Neuronal stem cell (in vitro differentiated cells): ENCODE results near the gene NCL.

ENCODE experiments used
- DNase-seq: peaks from one replicate; pipeline ENCODE4 v3.0.0-alpha.2; 2013; ENCODE audit warnings: low spot score
- H2AFZ ChIP-seq: one replicate; pipeline ENCODE4 v1.6.1; 2013; ENCODE audit warnings: mild to moderate bottlenecking, low read length, inconsistent platforms
- H2AK5ac ChIP-seq: 2 replicates; pipeline ENCODE4 v1.6.1; 2013; ENCODE audit warnings: low read depth, mild to moderate bottlenecking, inconsistent platforms, low read length, moderate library complexity, mixed read lengths
- H2BK120ac ChIP-seq: 2 replicates; pipeline ENCODE4 v1.6.1; 2013; ENCODE audit warnings: low read depth, mild to moderate bottlenecking, inconsistent platforms, low read length, moderate library complexity, mixed read lengths
- H2BK12ac ChIP-seq: one replicate; pipeline ENCODE4 v1.6.1; 2013; ENCODE audit warnings: low read length, inconsistent platforms
- H2BK15ac ChIP-seq: 2 replicates; pipeline ENCODE4 v1.6.1; 2013; ENCODE audit warnings: mild to moderate bottlenecking, low read length, inconsistent platforms, mixed read lengths
- H2BK5ac ChIP-seq: one replicate; pipeline ENCODE4 v1.6.1; 2013; ENCODE audit warnings: inconsistent platforms, mild to moderate bottlenecking, low read length, moderate library complexity
- H3K14ac ChIP-seq: one replicate; pipeline ENCODE4 v1.6.1; 2013; ENCODE audit warnings: low read length, inconsistent platforms
- H3K18ac ChIP-seq: 2 replicates; pipeline ENCODE4 v1.6.1; 2013; ENCODE audit warnings: low read length, inconsistent platforms
- H3K23ac ChIP-seq: 2 replicates; pipeline ENCODE4 v1.6.1; 2013; ENCODE audit warnings: low read depth, mild to moderate bottlenecking, mixed read lengths, low read length, inconsistent platforms; ENCODE audit not compliant: poor library complexity
- H3K27ac ChIP-seq: replicated peaks from 3 replicates; pipeline ENCODE4 v1.5.1; 2013; ENCODE audit warnings: low read length, inconsistent platforms
- H3K27me3 ChIP-seq, 3 experiments: 2 replicates each; pipeline ENCODE4 v1.6.1; 2013; ENCODE audit warnings: low read length in 3 of 3, mild to moderate bottlenecking in 2 of 3, inconsistent platforms in 1 of 3, low read depth in 1 of 3, mixed read lengths in 1 of 3, moderate library complexity in 1 of 3; ENCODE audit not compliant: control insufficient read depth in 3 of 3, insufficient read depth in 3 of 3
- H3K36me3 ChIP-seq, 2 donors: replicated peaks in 1 of 2; 2 replicates each; pipeline ENCODE4 v1.6.1; 2013; ENCODE audit warnings: low read length in 2 of 2; ENCODE audit not compliant: control insufficient read depth in 2 of 2, insufficient read depth in 2 of 2
- H3K4ac ChIP-seq: 2 replicates; pipeline ENCODE4 v1.6.1; 2013; ENCODE audit warnings: inconsistent platforms, mild to moderate bottlenecking, low read length, moderate library complexity
- H3K4me1 ChIP-seq, 2 donors: 1 replicate in 1 of 2; 2 replicates in 1 of 2; pipeline ENCODE4 v1.6.1; 2013; ENCODE audit warnings: low read length in 2 of 2, low read depth in 1 of 2; ENCODE audit not compliant: control insufficient read depth in 2 of 2, insufficient read depth in 1 of 2
- H3K4me2 ChIP-seq: one replicate; pipeline ENCODE4 v1.6.1; 2013; ENCODE audit warnings: mild to moderate bottlenecking, low read length, inconsistent platforms; ENCODE audit not compliant: insufficient read depth, poor library complexity, severe bottlenecking
- H3K4me3 ChIP-seq, 2 donors: 2 replicates each; pipeline ENCODE4 v1.5.1; 2013; ENCODE audit warnings: low read length in 2 of 2, mild to moderate bottlenecking in 2 of 2, inconsistent platforms in 1 of 2, moderate library complexity in 1 of 2
- H3K79me1 ChIP-seq: one replicate; pipeline ENCODE4 v1.6.1; 2013; ENCODE audit warnings: low read depth, mild to moderate bottlenecking, inconsistent platforms, low read length, moderate library complexity
- H3K9ac ChIP-seq: one replicate; pipeline ENCODE4 v1.6.1; 2013; ENCODE audit warnings: mild to moderate bottlenecking, low read depth, low read length, inconsistent platforms; ENCODE audit not compliant: poor library complexity
- H3K9me3 ChIP-seq, 2 donors: replicated peaks in 1 of 2; 2 replicates each; pipeline versions ENCODE3 to v1.6.1; 2013; ENCODE audit warnings: low read length in 2 of 2, mild to moderate bottlenecking in 2 of 2, inconsistent platforms in 1 of 2, low read depth in 1 of 2, mixed read lengths in 1 of 2, moderate library complexity in 1 of 2; ENCODE audit not compliant: control insufficient read depth in 2 of 2, insufficient read depth in 1 of 2
- H4K8ac ChIP-seq: one replicate; pipeline ENCODE4 v1.6.1; 2013; ENCODE audit warnings: low read depth, mild to moderate bottlenecking, inconsistent platforms, low read length, moderate library complexity
- H4K91ac ChIP-seq: one replicate; pipeline ENCODE4 v1.6.1; 2013; ENCODE audit warnings: low read length, low read depth, mild to moderate bottlenecking, inconsistent platforms; ENCODE audit not compliant: poor library complexity
- WGBS, 2 donors: extraction: QIAGEN DNeasy Blood & Tissue Kit; methylation state at CpG; one replicate each; pipeline ENCODE4 v1.1.7; 2013; ENCODE audit warnings: missing lambda C conversion rate in 2 of 2, mixed read lengths in 1 of 2; ENCODE audit not compliant: insufficient read length in 2 of 2, insufficient replicate concordance in 1 of 2; ENCODE audit errors: extremely low coverage in 2 of 2; 5-methylcytosine and 5-hydroxymethylcytosine counted together

Gene NCL

GRCh38 chr2:231482806-231483391, 18.6 kb upstream of the NCL start:
- H3K4ac ChIP-seq, result peak overlapping the region; percentile 38
- H3K4me3 ChIP-seq, result no peak overlapping the region
- no peaks in the 10 kb centered on the region for H3K9me3 ChIP-seq
- peak overlapping the region; percentile 87 for H2AFZ ChIP-seq
- no peak overlapping the region for H3K4me2 ChIP-seq
- H3K27me3 ChIP-seq, result no peaks in the 10 kb centered on the region
- H3K14ac ChIP-seq, result peak overlapping the region; percentile 31
- peak overlapping the region; percentile 58 for H3K18ac ChIP-seq
- no peak overlapping the region for H3K27ac ChIP-seq
- no peaks in the 10 kb centered on the region for H3K79me1 ChIP-seq
- H2BK12ac ChIP-seq, result no peak overlapping the region
- no peak overlapping the region for H3K9ac ChIP-seq
- no peaks in the 10 kb centered on the region for H3K4me1 ChIP-seq
- H2BK15ac ChIP-seq, result peak overlapping the region; percentile 56
- H3K36me3 ChIP-seq, result no peaks in the 10 kb centered on the region
- H2BK5ac ChIP-seq, result no peak overlapping the region
- H2BK120ac ChIP-seq, result peak overlapping the region; percentile 58
- no peak overlapping the region for H3K23ac ChIP-seq
- H2AK5ac ChIP-seq, result peak overlapping the region; percentile 72
- H4K8ac ChIP-seq, result peak overlapping the region; percentile 72
- DNase-seq, result peak; percentile 47
- WGBS, 2 donors, result no CpG with 5 or more reads among the region's 36 CpGs
- no peak overlapping the region for H4K91ac ChIP-seq

GRCh38 chr2:231480781-231481180, 16.5 kb upstream of the NCL start:
- Histone ChIP-seq H3K18ac (no peak overlapping the region), H2BK12ac (no peak overlapping the region), H3K4me3 (no peak overlapping the region), H3K4me2 (no peak overlapping the region), H3K14ac (no peak overlapping the region), H2AFZ (no peak overlapping the region), H4K8ac (no peak overlapping the region), H3K4ac (no peak overlapping the region), H3K9ac (no peak overlapping the region), H3K23ac (no peak overlapping the region), H2BK15ac (no peak overlapping the region), H4K91ac (no peak overlapping the region), H3K36me3 (no peaks in the 10 kb centered on the region), H2AK5ac (no peak overlapping the region), H3K27ac (no peak overlapping the region), H3K79me1 (no peaks in the 10 kb centered on the region), H2BK120ac (no peak overlapping the region), H3K27me3 (no peaks in the 10 kb centered on the region), H2BK5ac (no peak overlapping the region), H3K4me1 (no peaks in the 10 kb centered on the region), H3K9me3 (no peaks in the 10 kb centered on the region)
- DNase-seq, result no peak
- WGBS, 2 donors, result no CpG with 5 or more reads among the region's 3 CpGs

GRCh38 chr2:231479455-231479854, 15.2 kb upstream of the NCL start:
- H3K27me3 ChIP-seq, result no peaks in the 10 kb centered on the region
- H2AK5ac ChIP-seq, result no peak overlapping the region
- H3K4me3 ChIP-seq, result no peak overlapping the region
- H4K91ac ChIP-seq, result no peak overlapping the region
- no peaks in the 10 kb centered on the region for H3K79me1 ChIP-seq
- no peak overlapping the region for H3K18ac ChIP-seq
- no peak overlapping the region for H2BK12ac ChIP-seq
- no peaks in the 10 kb centered on the region for H3K36me3 ChIP-seq
- H2BK5ac ChIP-seq, result no peak overlapping the region
- H2BK15ac ChIP-seq, result no peak overlapping the region
- no peak for DNase-seq
- H3K14ac ChIP-seq, result no peak overlapping the region
- no peak overlapping the region for H4K8ac ChIP-seq
- WGBS, 2 donors, result no CpG with 5 or more reads among the region's 9 CpGs
- no peak overlapping the region for H2BK120ac ChIP-seq
- H3K9me3 ChIP-seq, result no peaks in the 10 kb centered on the region
- H3K4ac ChIP-seq, result no peak overlapping the region
- H2AFZ ChIP-seq, result peak overlapping the region; percentile 45
- H3K9ac ChIP-seq, result no peak overlapping the region
- no peaks in the 10 kb centered on the region for H3K4me1 ChIP-seq
- no peak overlapping the region for H3K23ac ChIP-seq
- no peak overlapping the region for H3K4me2 ChIP-seq
- no peak overlapping the region for H3K27ac ChIP-seq

GRCh38 chr2:231476920-231477319, 12.6 kb upstream of the NCL start:
- H3K4me3 ChIP-seq, result no peak overlapping the region
- no peaks in the 10 kb centered on the region for H3K4me1 ChIP-seq
- no peak overlapping the region for H3K4me2 ChIP-seq
- WGBS, 2 donors, result no CpG with 5 or more reads among the region's 3 CpGs
- H2BK12ac ChIP-seq, result no peak overlapping the region
- no peak overlapping the region for H4K91ac ChIP-seq
- H3K27me3 ChIP-seq, result no peaks in the 10 kb centered on the region
- H3K14ac ChIP-seq, result no peak overlapping the region
- H4K8ac ChIP-seq, result no peak overlapping the region
- no peak overlapping the region for H2AK5ac ChIP-seq
- no peak overlapping the region for H2BK5ac ChIP-seq
- H3K36me3 ChIP-seq, result no peaks in the 10 kb centered on the region
- H3K79me1 ChIP-seq, result no peaks in the 10 kb centered on the region
- no peak overlapping the region for H3K4ac ChIP-seq
- no peak overlapping the region for H2BK120ac ChIP-seq
- no peak overlapping the region for H3K27ac ChIP-seq
- no peak overlapping the region for H2BK15ac ChIP-seq
- DNase-seq, result no peak
- no peak overlapping the region for H3K18ac ChIP-seq
- H3K9me3 ChIP-seq, result no peaks in the 10 kb centered on the region
- no peak overlapping the region for H3K23ac ChIP-seq
- no peak overlapping the region for H2AFZ ChIP-seq
- H3K9ac ChIP-seq, result no peak overlapping the region
